Midbrain (tissue), 1 donor: ENCODE results near the gene SLC10A7.

Source experiments
- DNase-seq: peaks from one replicate; lab custom pipeline; 2025; lab: John Stamatoyannopoulos, UW

Gene SLC10A7

GRCh38 chr4:146210890-146211289, 310.9 kb downstream of the SLC10A7 start:
- no peak for DNase-seq

- no peak for DNase-seq
Observed at GRCh38 chr4:146207410-146207809, 314.3 kb downstream of the SLC10A7 start.
